ENCODE results near the gene RPAIN.

The RPAIN gene

DNA sequence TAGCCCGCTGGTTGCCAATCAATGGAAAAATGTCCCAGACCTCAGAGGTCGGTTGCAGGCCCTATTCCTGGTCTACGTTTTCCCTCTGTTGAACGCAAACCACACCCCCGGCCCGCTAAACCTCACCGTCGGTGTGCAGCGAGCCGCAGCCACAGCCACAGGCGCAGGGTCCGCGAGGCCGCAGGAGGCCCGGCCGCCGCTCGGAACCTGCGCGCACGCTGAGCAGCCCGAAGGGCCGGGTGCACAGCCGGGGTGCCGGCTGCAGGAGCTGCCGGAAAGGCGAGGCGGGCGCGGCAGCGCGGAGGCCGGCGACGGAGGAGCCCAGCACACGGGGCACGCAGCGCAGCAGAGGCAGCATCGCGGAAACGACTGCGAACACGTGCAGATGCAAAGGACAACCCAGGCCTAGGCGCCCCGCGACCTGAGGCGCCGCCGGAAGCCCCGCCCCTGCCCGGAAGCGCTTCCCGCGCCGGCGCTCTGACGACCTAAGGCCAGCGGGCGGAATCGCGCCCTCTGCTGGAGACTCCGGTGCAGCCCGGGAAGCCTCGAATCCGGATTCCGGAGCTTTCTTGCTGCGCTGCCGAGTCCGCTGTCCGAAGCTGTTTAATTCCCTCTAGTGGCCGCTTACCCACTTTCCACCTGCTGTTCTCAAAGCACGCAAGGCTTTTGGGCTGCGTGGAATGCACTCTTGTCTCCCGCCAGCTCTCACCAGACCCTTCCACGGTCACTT lies 18.9 kb downstream of the RPAIN start, which contains the start of gene C1QBP:
C1QBP (minus strand) TSS at position 440 of the 730 bp plus-strand sequence; CDS start at position 358, 82 bp downstream.
- Histone ChIP-seq H3K4me1 (ENCODE audit: control insufficient read depth, low read length) (peaks cover 33% of the 10 kb centered on the region), H3K36me3 (ENCODE audit: control insufficient read depth, low read length) (peaks cover 85% of the 10 kb centered on the region), H3K79me2 (ENCODE audit: control insufficient read depth, low read length) (peaks cover 82% of the 10 kb centered on the region), H3K27me3 (ENCODE audit: control insufficient read depth, low read length) (no peaks in the 10 kb centered on the region), H4K20me1 (ENCODE audit: control insufficient read depth, insufficient read depth, low read depth, low read length) (peaks cover 13% of the 10 kb centered on the region; the same call in 1 of the 2 replicates), H3K9me2 (replicated peaks; ENCODE audit: control insufficient read depth, low read length) (no peaks in the 10 kb centered on the region), H3K9me3 (ENCODE audit: control insufficient read depth, insufficient read depth, low read length) (no peaks in the 10 kb centered on the region), H3K27ac (ENCODE audit: low read depth, low read length) (peak within 1 kb of the TSS; percentile 66), H3K4me3 (ENCODE audit: low read length) (peak within 1 kb of the TSS; percentile 99), H3F3A (ENCODE audit: control insufficient read depth, insufficient read depth) (peaks cover 44% of the 10 kb centered on the region), H3K4me2 (ENCODE audit: low read length) (peak within 1 kb of the TSS; percentile 93)
- TF ChIP-seq, protein P1, sequence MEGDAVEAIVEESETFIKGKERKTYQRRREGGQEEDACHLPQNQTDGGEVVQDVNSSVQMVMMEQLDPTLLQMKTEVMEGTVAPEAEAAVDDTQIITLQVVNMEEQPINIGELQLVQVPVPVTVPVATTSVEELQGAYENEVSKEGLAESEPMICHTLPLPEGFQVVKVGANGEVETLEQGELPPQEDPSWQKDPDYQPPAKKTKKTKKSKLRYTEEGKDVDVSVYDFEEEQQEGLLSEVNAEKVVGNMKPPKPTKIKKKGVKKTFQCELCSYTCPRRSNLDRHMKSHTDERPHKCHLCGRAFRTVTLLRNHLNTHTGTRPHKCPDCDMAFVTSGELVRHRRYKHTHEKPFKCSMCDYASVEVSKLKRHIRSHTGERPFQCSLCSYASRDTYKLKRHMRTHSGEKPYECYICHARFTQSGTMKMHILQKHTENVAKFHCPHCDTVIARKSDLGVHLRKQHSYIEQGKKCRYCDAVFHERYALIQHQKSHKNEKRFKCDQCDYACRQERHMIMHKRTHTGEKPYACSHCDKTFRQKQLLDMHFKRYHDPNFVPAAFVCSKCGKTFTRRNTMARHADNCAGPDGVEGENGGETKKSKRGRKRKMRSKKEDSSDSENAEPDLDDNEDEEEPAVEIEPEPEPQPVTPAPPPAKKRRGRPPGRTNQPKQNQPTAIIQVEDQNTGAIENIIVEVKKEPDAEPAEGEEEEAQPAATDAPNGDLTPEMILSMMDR (IDR thresholded peaks at IDR 0.05; ENCODE audit: low read depth, low read length, poor library complexity, severe bottlenecking): peak; percentile 96
- TF ChIP-seq EZH2phosphoT487 (IDR thresholded peaks at IDR 0.05; ENCODE audit: borderline replicate concordance, low read length): no peak

DNA sequence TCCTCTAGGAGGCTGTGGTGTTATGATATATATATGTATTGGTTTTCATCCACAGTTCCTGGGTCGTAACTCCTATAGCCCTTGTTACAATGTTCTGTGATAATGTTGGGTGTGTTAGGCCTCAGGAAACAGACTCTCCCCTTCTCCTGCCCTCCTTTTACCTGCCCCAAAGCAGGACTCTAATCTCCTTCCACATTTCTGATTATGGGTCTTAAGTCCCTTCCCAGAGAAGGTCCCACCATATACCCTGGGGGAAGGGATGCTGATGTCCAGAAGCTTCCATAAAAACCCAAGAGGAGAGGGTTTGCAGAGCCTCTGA lies 19.4 kb downstream of the RPAIN start:
- Histone ChIP-seq H3K9me2 (replicated peaks; ENCODE audit: control insufficient read depth, low read length) (no peaks in the 10 kb centered on the region), H4K20me1 (ENCODE audit: control insufficient read depth, insufficient read depth, low read depth, low read length) (peaks cover 13% of the 10 kb centered on the region; the same call in 1 of the 2 replicates), H3K4me1 (ENCODE audit: control insufficient read depth, low read length) (peaks cover 31% of the 10 kb centered on the region), H3K4me3 (ENCODE audit: low read length) (peak overlapping the region; percentile 61), H3F3A (ENCODE audit: control insufficient read depth, insufficient read depth) (peaks cover 40% of the 10 kb centered on the region), H3K79me2 (ENCODE audit: control insufficient read depth, low read length) (peaks cover 84% of the 10 kb centered on the region), H3K9me3 (ENCODE audit: control insufficient read depth, insufficient read depth, low read length) (no peaks in the 10 kb centered on the region), H3K27ac (ENCODE audit: low read depth, low read length) (peak overlapping the region; percentile 66), H3K27me3 (ENCODE audit: control insufficient read depth, low read length) (no peaks in the 10 kb centered on the region), H3K36me3 (ENCODE audit: control insufficient read depth, low read length) (peaks cover 86% of the 10 kb centered on the region), H3K4me2 (ENCODE audit: low read length) (peak overlapping the region; percentile 70)
- TF ChIP-seq, protein P1 (IDR thresholded peaks at IDR 0.05; ENCODE audit: low read depth, low read length, poor library complexity, severe bottlenecking): no peak
- TF ChIP-seq EZH2phosphoT487 (IDR thresholded peaks at IDR 0.05; ENCODE audit: borderline replicate concordance, low read length): no peak

DNA sequence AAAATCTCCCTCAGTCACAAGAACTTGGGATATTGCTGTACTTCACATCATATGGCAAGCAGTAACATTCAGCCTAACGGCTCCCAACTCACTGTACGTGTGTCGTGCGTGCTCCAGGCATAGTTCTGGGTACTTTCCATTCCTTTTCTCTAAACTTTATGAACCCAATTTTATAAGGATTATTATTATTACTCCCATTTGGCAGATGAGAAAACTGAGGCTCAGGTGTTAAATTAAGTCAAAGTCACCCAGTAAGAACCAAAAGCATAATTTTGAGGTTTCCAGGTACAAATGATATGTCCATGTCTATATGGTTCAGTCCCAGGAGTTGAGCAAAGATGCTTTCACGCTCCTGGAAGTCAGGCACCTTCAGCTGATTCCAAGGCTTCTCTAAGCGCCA lies 23.7 kb downstream of the RPAIN start:
- H3F3A ChIP-seq (ENCODE audit: control insufficient read depth, insufficient read depth): peaks cover 31% of the 10 kb centered on the region
- no peak overlapping the region for H3K27ac ChIP-seq (ENCODE audit: low read depth, low read length)
- no peak overlapping the region for H3K4me3 ChIP-seq (ENCODE audit: low read length)
- H3K4me1 ChIP-seq (ENCODE audit: control insufficient read depth, low read length): peaks cover 9% of the 10 kb centered on the region
- H3K27me3 ChIP-seq (ENCODE audit: control insufficient read depth, low read length): no peaks in the 10 kb centered on the region
- H3K36me3 ChIP-seq (ENCODE audit: control insufficient read depth, low read length): peaks cover 84% of the 10 kb centered on the region
- no peaks in the 10 kb centered on the region for H3K9me2 ChIP-seq (replicated peaks; ENCODE audit: control insufficient read depth, low read length)
- no peak overlapping the region for H3K4me2 ChIP-seq (ENCODE audit: low read length)
- peaks cover 50% of the 10 kb centered on the region for H3K79me2 ChIP-seq (ENCODE audit: control insufficient read depth, low read length)
- TF ChIP-seq, protein P1 (IDR thresholded peaks at IDR 0.05; ENCODE audit: low read depth, low read length, poor library complexity, severe bottlenecking): no peak
- TF ChIP-seq EZH2phosphoT487 (IDR thresholded peaks at IDR 0.05; ENCODE audit: borderline replicate concordance, low read length): no peak
- H4K20me1 ChIP-seq (ENCODE audit: control insufficient read depth, insufficient read depth, low read depth, low read length): 0 out of 2 replicates have a peak, but pooled peaks cover 2% of the 10 kb centered on the region
- H3K9me3 ChIP-seq (ENCODE audit: control insufficient read depth, insufficient read depth, low read length): no peaks in the 10 kb centered on the region
